Retinal pigment epithelial cell (primary cell): ENCODE measurements around the gene FANCF.

Experiments used
- DNase-seq: peaks from one replicate; pipeline ENCODE4 v3.0.0-alpha.2; 2010; ENCODE audit warnings: low read depth
- H3K4me3 ChIP-seq: 2 replicates; pipeline ENCODE4 v1.5.1; 2011; ENCODE audit warnings: mild to moderate bottlenecking, low read length, control low read depth, moderate library complexity
- CTCF ChIP-seq: conservative IDR thresholded peaks from 2 replicates; pipeline ENCODE4 v1.5.1; 2011; ENCODE audit warnings: low read depth, low read length, control low read depth, inconsistent platforms

Gene FANCF

GRCh38 chr11:22624742-22625447 is 728 bp downstream of the FANCF start:
- peak; percentile 28 for DNase-seq
- TF ChIP-seq CTCF, result peak; percentile 56
- peak overlapping the region; percentile 88 for H3K4me3 ChIP-seq

DNA sequence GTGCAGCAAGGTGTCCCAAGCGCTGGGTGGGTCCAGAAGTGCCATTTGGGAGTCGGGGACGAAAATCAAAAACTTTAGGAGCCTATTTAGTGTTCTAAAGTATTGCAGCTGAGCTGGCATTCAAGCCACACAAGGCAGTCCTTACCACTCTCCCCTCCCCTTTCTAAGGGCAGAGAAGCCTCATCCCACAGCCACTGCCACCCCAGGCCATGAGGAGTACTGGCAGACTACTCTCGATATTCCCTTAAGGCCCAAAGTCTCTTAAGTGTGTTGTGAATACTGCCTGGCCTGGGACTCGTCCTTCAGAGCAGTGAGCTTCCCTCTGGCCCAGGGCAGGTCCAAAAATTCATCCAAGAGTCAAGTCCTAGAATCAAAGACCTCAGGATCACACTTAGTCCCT is 7.8 kb downstream of the FANCF start:
- no peak overlapping the region for H3K4me3 ChIP-seq
- DNase-seq, result no peak
- no peak for TF ChIP-seq CTCF

- H3K4me3 ChIP-seq, result no peak overlapping the region
- TF ChIP-seq CTCF, result no peak
- no peak for DNase-seq
Measured at GRCh38 chr11:22603933-22604332, 21.7 kb downstream of the FANCF start.

GRCh38 chr11:22602504-22602903 is 23.1 kb downstream of the FANCF start:
- DNase-seq, result no peak
- no peak for TF ChIP-seq CTCF
- no peak overlapping the region for H3K4me3 ChIP-seq

DNA sequence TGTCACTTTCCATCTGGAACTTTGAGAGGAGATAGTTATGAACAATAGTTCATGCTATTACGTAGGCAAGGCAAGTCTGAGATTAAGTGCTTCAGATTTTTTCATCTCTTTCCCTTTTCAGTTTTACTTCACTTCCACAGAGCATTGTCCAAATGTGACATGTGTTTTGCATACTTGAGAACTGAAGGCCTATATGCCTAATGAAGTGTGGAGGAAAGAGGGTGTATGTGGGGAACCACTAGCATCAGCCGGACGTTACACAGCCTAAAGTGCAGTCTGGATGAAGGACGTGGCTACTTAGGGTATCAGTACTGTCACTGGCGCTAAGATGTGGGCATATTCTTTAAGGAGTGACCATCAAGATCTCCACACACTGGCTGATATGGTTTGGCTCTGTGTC is 26.2 kb downstream of the FANCF start:
- DNase-seq, result no peak
- TF ChIP-seq CTCF, result no peak
- H3K4me3 ChIP-seq, result no peak overlapping the region

GRCh38 chr11:22597062-22597461 is 28.6 kb downstream of the FANCF start:
- no peak for TF ChIP-seq CTCF
- no peak overlapping the region for H3K4me3 ChIP-seq
- no peak for DNase-seq

- no peak overlapping the region for H3K4me3 ChIP-seq
- TF ChIP-seq CTCF, result no peak
- no peak for DNase-seq
Measured at GRCh38 chr11:22584976-22585375, 40.6 kb downstream of the FANCF start.
